ENCODE results near the gene CCSER1.

Gene CCSER1

GRCh38 chr4:91065117-91065516 is 937.9 kb downstream of the CCSER1 start:
- Histone ChIP-seq H3K4me3 (ENCODE audit: low read depth, low read length) (no peak overlapping the region), H3K27ac (no peak overlapping the region), H3K27me3 (replicated peaks) (no peaks in the 10 kb centered on the region), H3K36me3 (replicated peaks) (no peaks in the 10 kb centered on the region)
- no peak for TF ChIP-seq CTCF (IDR thresholded peaks at IDR 0.05; ENCODE audit: low read depth, low read length, missing control alignments)
- in situ Hi-C loops (cut with HindIII; ENCODE audit: low pct_ligation_motif_present, low sequenced_read_pairs) = no loop called here
- no peak for DNase-seq

GRCh38 chr4:91070736-91071135 is 943.5 kb downstream of the CCSER1 start:
- Histone ChIP-seq H3K27ac (no peak overlapping the region), H3K27me3 (replicated peaks) (no peaks in the 10 kb centered on the region), H3K36me3 (replicated peaks) (no peaks in the 10 kb centered on the region), H3K4me3 (ENCODE audit: low read depth, low read length) (no peak overlapping the region)
- TF ChIP-seq CTCF (IDR thresholded peaks at IDR 0.05; ENCODE audit: low read depth, low read length, missing control alignments) = no peak
- DNase-seq = no peak
- in situ Hi-C loops (cut with HindIII; ENCODE audit: low pct_ligation_motif_present, low sequenced_read_pairs) = no loop called here

DNA sequence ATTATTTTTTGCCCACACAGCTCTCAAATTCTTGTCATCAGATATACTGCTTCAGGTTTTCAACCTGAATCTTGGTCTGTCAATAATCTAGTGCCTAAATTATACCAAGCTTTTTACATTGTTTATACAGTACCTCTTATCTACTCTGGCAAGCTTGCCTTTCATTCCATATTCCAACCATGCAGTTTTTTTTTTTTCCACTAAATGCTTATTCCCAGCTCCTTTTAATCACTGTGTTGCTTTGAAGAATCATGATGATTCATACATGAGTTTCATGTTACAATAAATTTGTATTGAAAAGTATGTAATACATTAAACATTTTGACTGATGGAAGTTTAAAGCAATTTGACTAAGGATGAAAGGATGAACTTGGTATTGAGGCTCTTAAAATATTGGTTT is 949.0 kb downstream of the CCSER1 start:
- DNase-seq = no peak
- Histone ChIP-seq H3K27ac (no peak overlapping the region), H3K4me3 (ENCODE audit: low read depth, low read length) (no peak overlapping the region), H3K36me3 (replicated peaks) (no peaks in the 10 kb centered on the region), H3K27me3 (replicated peaks) (no peaks in the 10 kb centered on the region)
- TF ChIP-seq CTCF (IDR thresholded peaks at IDR 0.05; ENCODE audit: low read depth, low read length, missing control alignments) = no peak
- in situ Hi-C loops (cut with HindIII; ENCODE audit: low pct_ligation_motif_present, low sequenced_read_pairs) = no loop called here

- no peaks in the 10 kb centered on the region for H3K27me3 ChIP-seq (replicated peaks)
- H3K27ac ChIP-seq = no peak overlapping the region
- no peak for DNase-seq
- H3K36me3 ChIP-seq (replicated peaks) = no peaks in the 10 kb centered on the region
- in situ Hi-C loops (cut with HindIII; ENCODE audit: low pct_ligation_motif_present, low sequenced_read_pairs) = no loop called here
- no peak for TF ChIP-seq CTCF (IDR thresholded peaks at IDR 0.05; ENCODE audit: low read depth, low read length, missing control alignments)
- H3K4me3 ChIP-seq (ENCODE audit: low read depth, low read length) = no peak overlapping the region
Measured at GRCh38 chr4:91085961-91086360, 958.8 kb downstream of the CCSER1 start.

GRCh38 chr4:91087743-91088142 is 960.5 kb downstream of the CCSER1 start:
- no peak for DNase-seq
- H3K27ac ChIP-seq = no peak overlapping the region
- no peak overlapping the region for H3K4me3 ChIP-seq (ENCODE audit: low read depth, low read length)
- no peaks in the 10 kb centered on the region for H3K27me3 ChIP-seq (replicated peaks)
- no peaks in the 10 kb centered on the region for H3K36me3 ChIP-seq (replicated peaks)
- in situ Hi-C loops (cut with HindIII; ENCODE audit: low pct_ligation_motif_present, low sequenced_read_pairs) = no loop called here
- TF ChIP-seq CTCF (IDR thresholded peaks at IDR 0.05; ENCODE audit: low read depth, low read length, missing control alignments) = no peak

- Histone ChIP-seq H3K27me3 (replicated peaks) (no peaks in the 10 kb centered on the region), H3K36me3 (replicated peaks) (no peaks in the 10 kb centered on the region), H3K27ac (no peak overlapping the region), H3K4me3 (ENCODE audit: low read depth, low read length) (no peak overlapping the region)
- TF ChIP-seq CTCF (IDR thresholded peaks at IDR 0.05; ENCODE audit: low read depth, low read length, missing control alignments) = no peak
- in situ Hi-C loops (cut with HindIII; ENCODE audit: low pct_ligation_motif_present, low sequenced_read_pairs) = no loop called here
- DNase-seq = no peak
Measured at GRCh38 chr4:91089178-91089577, 962.0 kb downstream of the CCSER1 start.

Measured in brain microvascular endothelial cell (primary cell).